Neuronal stem cell (in vitro differentiated cells): ENCODE results near the gene MOB4.

Experiments
- DNase-seq: peaks from one replicate; pipeline ENCODE4 v3.0.0-alpha.2; 2013; ENCODE audit warnings: low spot score
- H2AFZ ChIP-seq: one replicate; pipeline ENCODE4 v1.6.1; 2013; ENCODE audit warnings: mild to moderate bottlenecking, low read length, inconsistent platforms
- H2AK5ac ChIP-seq: 2 replicates; pipeline ENCODE4 v1.6.1; 2013; ENCODE audit warnings: low read depth, mild to moderate bottlenecking, inconsistent platforms, low read length, moderate library complexity, mixed read lengths
- H2BK120ac ChIP-seq: 2 replicates; pipeline ENCODE4 v1.6.1; 2013; ENCODE audit warnings: low read depth, mild to moderate bottlenecking, inconsistent platforms, low read length, moderate library complexity, mixed read lengths
- H2BK12ac ChIP-seq: one replicate; pipeline ENCODE4 v1.6.1; 2013; ENCODE audit warnings: low read length, inconsistent platforms
- H2BK15ac ChIP-seq: 2 replicates; pipeline ENCODE4 v1.6.1; 2013; ENCODE audit warnings: mild to moderate bottlenecking, low read length, inconsistent platforms, mixed read lengths
- H2BK5ac ChIP-seq: one replicate; pipeline ENCODE4 v1.6.1; 2013; ENCODE audit warnings: inconsistent platforms, mild to moderate bottlenecking, low read length, moderate library complexity
- H3K14ac ChIP-seq: one replicate; pipeline ENCODE4 v1.6.1; 2013; ENCODE audit warnings: low read length, inconsistent platforms
- H3K18ac ChIP-seq: 2 replicates; pipeline ENCODE4 v1.6.1; 2013; ENCODE audit warnings: low read length, inconsistent platforms
- H3K23ac ChIP-seq: 2 replicates; pipeline ENCODE4 v1.6.1; 2013; ENCODE audit warnings: low read depth, mild to moderate bottlenecking, mixed read lengths, low read length, inconsistent platforms; ENCODE audit not compliant: poor library complexity
- H3K27ac ChIP-seq: replicated peaks from 3 replicates; pipeline ENCODE4 v1.5.1; 2013; ENCODE audit warnings: low read length, inconsistent platforms
- H3K27me3 ChIP-seq, 3 experiments: 2 replicates each; pipeline ENCODE4 v1.6.1; 2013; ENCODE audit warnings: low read length in 3 of 3, mild to moderate bottlenecking in 2 of 3, inconsistent platforms in 1 of 3, low read depth in 1 of 3, mixed read lengths in 1 of 3, moderate library complexity in 1 of 3; ENCODE audit not compliant: control insufficient read depth in 3 of 3, insufficient read depth in 3 of 3
- H3K36me3 ChIP-seq, 2 donors: replicated peaks in 1 of 2; 2 replicates each; pipeline ENCODE4 v1.6.1; 2013; ENCODE audit warnings: low read length in 2 of 2; ENCODE audit not compliant: control insufficient read depth in 2 of 2, insufficient read depth in 2 of 2
- H3K4ac ChIP-seq: 2 replicates; pipeline ENCODE4 v1.6.1; 2013; ENCODE audit warnings: inconsistent platforms, mild to moderate bottlenecking, low read length, moderate library complexity
- H3K4me1 ChIP-seq, 2 donors: 1 replicate in 1 of 2; 2 replicates in 1 of 2; pipeline ENCODE4 v1.6.1; 2013; ENCODE audit warnings: low read length in 2 of 2, low read depth in 1 of 2; ENCODE audit not compliant: control insufficient read depth in 2 of 2, insufficient read depth in 1 of 2
- H3K4me2 ChIP-seq: one replicate; pipeline ENCODE4 v1.6.1; 2013; ENCODE audit warnings: mild to moderate bottlenecking, low read length, inconsistent platforms; ENCODE audit not compliant: insufficient read depth, poor library complexity, severe bottlenecking
- H3K4me3 ChIP-seq, 2 donors: 2 replicates each; pipeline ENCODE4 v1.5.1; 2013; ENCODE audit warnings: low read length in 2 of 2, mild to moderate bottlenecking in 2 of 2, inconsistent platforms in 1 of 2, moderate library complexity in 1 of 2
- H3K79me1 ChIP-seq: one replicate; pipeline ENCODE4 v1.6.1; 2013; ENCODE audit warnings: low read depth, mild to moderate bottlenecking, inconsistent platforms, low read length, moderate library complexity
- H3K9ac ChIP-seq: one replicate; pipeline ENCODE4 v1.6.1; 2013; ENCODE audit warnings: mild to moderate bottlenecking, low read depth, low read length, inconsistent platforms; ENCODE audit not compliant: poor library complexity
- H3K9me3 ChIP-seq, 2 donors: replicated peaks in 1 of 2; 2 replicates each; pipeline versions ENCODE3 to v1.6.1; 2013; ENCODE audit warnings: low read length in 2 of 2, mild to moderate bottlenecking in 2 of 2, inconsistent platforms in 1 of 2, low read depth in 1 of 2, mixed read lengths in 1 of 2, moderate library complexity in 1 of 2; ENCODE audit not compliant: control insufficient read depth in 2 of 2, insufficient read depth in 1 of 2
- H4K8ac ChIP-seq: one replicate; pipeline ENCODE4 v1.6.1; 2013; ENCODE audit warnings: low read depth, mild to moderate bottlenecking, inconsistent platforms, low read length, moderate library complexity
- H4K91ac ChIP-seq: one replicate; pipeline ENCODE4 v1.6.1; 2013; ENCODE audit warnings: low read length, low read depth, mild to moderate bottlenecking, inconsistent platforms; ENCODE audit not compliant: poor library complexity
- WGBS, 2 donors: extraction: QIAGEN DNeasy Blood & Tissue Kit; methylation state at CpG; one replicate each; pipeline ENCODE4 v1.1.7; 2013; ENCODE audit warnings: missing lambda C conversion rate in 2 of 2, mixed read lengths in 1 of 2; ENCODE audit not compliant: insufficient read length in 2 of 2, insufficient replicate concordance in 1 of 2; ENCODE audit errors: extremely low coverage in 2 of 2; 5-methylcytosine and 5-hydroxymethylcytosine counted together

The MOB4 gene

GRCh38 chr2:197573608-197574007 lies 57.7 kb downstream of the MOB4 start:
- H3K27me3 ChIP-seq = no peaks in the 10 kb centered on the region
- no peak overlapping the region for H3K4me2 ChIP-seq
- H3K4me1 ChIP-seq = peaks cover 0 to 1% of the 10 kb centered on the region in 2 donors
- H3K18ac ChIP-seq = no peak overlapping the region
- no peak overlapping the region for H3K9ac ChIP-seq
- no CpG with 5 or more reads among the region's 2 CpGs for WGBS, 2 donors
- no peak overlapping the region for H2BK12ac ChIP-seq
- no peak overlapping the region for H4K8ac ChIP-seq
- no peak overlapping the region for H3K14ac ChIP-seq
- H2BK15ac ChIP-seq = no peak overlapping the region
- H4K91ac ChIP-seq = no peak overlapping the region
- no peak overlapping the region for H3K27ac ChIP-seq
- no peak overlapping the region for H2AFZ ChIP-seq
- H2BK5ac ChIP-seq = no peak overlapping the region
- no peaks in the 10 kb centered on the region for H3K79me1 ChIP-seq
- H2BK120ac ChIP-seq = no peak overlapping the region
- peaks cover 2 to 27% of the 10 kb centered on the region in 2 donors for H3K9me3 ChIP-seq
- no peak for DNase-seq
- no peak overlapping the region for H3K4ac ChIP-seq
- H3K23ac ChIP-seq = no peak overlapping the region
- H3K36me3 ChIP-seq = peaks cover 0 to 32% of the 10 kb centered on the region in 2 donors
- H2AK5ac ChIP-seq = no peak overlapping the region
- no peak overlapping the region for H3K4me3 ChIP-seq

- Histone ChIP-seq H3K27ac (no peak overlapping the region), H4K8ac (no peak overlapping the region), H2AK5ac (no peak overlapping the region), H2BK12ac (no peak overlapping the region), H3K4me3 (no peak overlapping the region), H2BK15ac (no peak overlapping the region), H3K14ac (no peak overlapping the region), H3K9me3 (peaks cover 2 to 27% of the 10 kb centered on the region in 2 donors), H2AFZ (no peak overlapping the region), H3K79me1 (no peaks in the 10 kb centered on the region), H3K4me2 (no peak overlapping the region), H3K18ac (no peak overlapping the region), H3K23ac (no peak overlapping the region), H2BK5ac (no peak overlapping the region), H3K4me1 (peaks cover 0 to 1% of the 10 kb centered on the region in 2 donors), H3K27me3 (no peaks in the 10 kb centered on the region), H3K36me3 (peaks cover 0 to 23% of the 10 kb centered on the region in 2 donors), H4K91ac (no peak overlapping the region), H3K9ac (no peak overlapping the region), H3K4ac (no peak overlapping the region), H2BK120ac (no peak overlapping the region)
- no CpG with 5 or more reads among the region's 2 CpGs for WGBS, 2 donors
- DNase-seq = no peak
These were observed 60.1 kb downstream of the MOB4 start for GRCh38 chr2:197575987-197576386.

GRCh38 chr2:197576631-197577030 lies 60.8 kb downstream of the MOB4 start:
- Histone ChIP-seq H2AK5ac (no peak overlapping the region), H2BK120ac (no peak overlapping the region), H3K9ac (no peak overlapping the region), H3K14ac (no peak overlapping the region), H3K18ac (no peak overlapping the region), H4K91ac (no peak overlapping the region), H2BK5ac (no peak overlapping the region), H3K27ac (no peak overlapping the region), H3K27me3 (no peaks in the 10 kb centered on the region), H3K23ac (no peak overlapping the region), H3K79me1 (no peaks in the 10 kb centered on the region), H3K4me2 (no peak overlapping the region), H3K9me3 (peaks cover 2 to 27% of the 10 kb centered on the region in 2 donors), H2BK12ac (no peak overlapping the region), H3K4me3 (no peak overlapping the region), H2BK15ac (no peak overlapping the region), H3K4ac (no peak overlapping the region), H3K36me3 (peaks cover 0 to 20% of the 10 kb centered on the region in 2 donors), H3K4me1 (peaks cover 0 to 1% of the 10 kb centered on the region in 2 donors), H4K8ac (no peak overlapping the region), H2AFZ (no peak overlapping the region)
- no CpG with 5 or more reads among the region's 3 CpGs for whole genome bisulfite sequencing, 2 donors
- DNase-seq = no peak

- no peak overlapping the region for H2AFZ ChIP-seq
- no peak overlapping the region for H3K27ac ChIP-seq
- no peak overlapping the region for H4K8ac ChIP-seq
- no peak overlapping the region for H3K18ac ChIP-seq
- no peak overlapping the region for H3K4me2 ChIP-seq
- H2BK15ac ChIP-seq = no peak overlapping the region
- no peak overlapping the region for H2BK5ac ChIP-seq
- H3K4me1 ChIP-seq = no peaks in the 10 kb centered on the region
- H2BK12ac ChIP-seq = no peak overlapping the region
- H3K79me1 ChIP-seq = no peaks in the 10 kb centered on the region
- no peak overlapping the region for H3K9ac ChIP-seq
- no peak overlapping the region for H2AK5ac ChIP-seq
- H3K4ac ChIP-seq = no peak overlapping the region
- peaks cover 2 to 26% of the 10 kb centered on the region in 2 donors for H3K9me3 ChIP-seq
- no peak overlapping the region for H2BK120ac ChIP-seq
- no CpG with 5 or more reads among the region's 4 CpGs for WGBS, 2 donors
- no peak overlapping the region for H3K14ac ChIP-seq
- H4K91ac ChIP-seq = no peak overlapping the region
- no peak overlapping the region for H3K4me3 ChIP-seq
- no peaks in the 10 kb centered on the region for H3K27me3 ChIP-seq
- no peak overlapping the region for H3K23ac ChIP-seq
- no peak for DNase-seq
- peaks cover 0 to 12% of the 10 kb centered on the region in 2 donors for H3K36me3 ChIP-seq
These were observed 61.6 kb downstream of the MOB4 start for GRCh38 chr2:197577446-197577845.
